GM13977 (cell line): ENCODE data around the gene TMCO5A.
"Not testable (repeated sequence)": the region's sequence is repeated elsewhere in the genome, so short reads cannot be mapped to it uniquely, and the experiment has no call there.

Source experiments
- DNase-seq: peaks from one replicate; pipeline ENCODE4 v3.0.0; 2012; ENCODE audit warnings: low spot score
- in situ Hi-C: fragments of 300-500 bp; cut with MboI; formaldehyde crosslinking; loops from one replicate; pipeline ENCODE4 v1.12.0; 2022; ENCODE audit warnings: low sequenced_read_pairs, low pct_unique_long_range_greater_than_20kb, mixed read lengths, inconsistent platforms; ENCODE audit not compliant: unreplicated experiment
- TF ChIP-seq, protein P1 (sequence below): IDR thresholded peaks from 2 replicates; pipeline ENCODE4 v1.5.1; 2012; ENCODE audit warnings: mild to moderate bottlenecking, control low read depth; ENCODE audit not compliant: insufficient read depth; ENCODE audit errors: extremely low read depth, missing control alignments

The TMCO5A gene

DNA sequence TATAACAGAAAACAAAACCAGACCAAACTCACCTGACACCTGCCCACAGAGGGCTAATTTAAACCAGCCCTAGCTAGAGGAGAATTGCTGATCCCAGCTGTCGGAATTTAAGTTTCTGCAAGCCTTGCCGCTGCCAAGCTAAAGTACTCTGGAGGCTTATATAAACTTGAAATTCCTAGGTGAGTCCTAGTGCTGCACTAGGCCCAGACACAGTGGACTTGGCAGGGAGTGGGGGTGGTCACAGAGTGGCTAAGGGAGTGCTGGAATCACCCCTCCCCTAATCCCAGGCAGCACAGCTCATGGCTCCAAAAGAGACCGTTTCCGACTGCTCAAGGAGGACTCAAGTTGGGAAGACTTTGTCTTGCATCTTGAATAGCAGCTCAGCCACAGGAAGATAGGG, 17.6 kb downstream of the TMCO5A start:
- TF ChIP-seq, protein P1, sequence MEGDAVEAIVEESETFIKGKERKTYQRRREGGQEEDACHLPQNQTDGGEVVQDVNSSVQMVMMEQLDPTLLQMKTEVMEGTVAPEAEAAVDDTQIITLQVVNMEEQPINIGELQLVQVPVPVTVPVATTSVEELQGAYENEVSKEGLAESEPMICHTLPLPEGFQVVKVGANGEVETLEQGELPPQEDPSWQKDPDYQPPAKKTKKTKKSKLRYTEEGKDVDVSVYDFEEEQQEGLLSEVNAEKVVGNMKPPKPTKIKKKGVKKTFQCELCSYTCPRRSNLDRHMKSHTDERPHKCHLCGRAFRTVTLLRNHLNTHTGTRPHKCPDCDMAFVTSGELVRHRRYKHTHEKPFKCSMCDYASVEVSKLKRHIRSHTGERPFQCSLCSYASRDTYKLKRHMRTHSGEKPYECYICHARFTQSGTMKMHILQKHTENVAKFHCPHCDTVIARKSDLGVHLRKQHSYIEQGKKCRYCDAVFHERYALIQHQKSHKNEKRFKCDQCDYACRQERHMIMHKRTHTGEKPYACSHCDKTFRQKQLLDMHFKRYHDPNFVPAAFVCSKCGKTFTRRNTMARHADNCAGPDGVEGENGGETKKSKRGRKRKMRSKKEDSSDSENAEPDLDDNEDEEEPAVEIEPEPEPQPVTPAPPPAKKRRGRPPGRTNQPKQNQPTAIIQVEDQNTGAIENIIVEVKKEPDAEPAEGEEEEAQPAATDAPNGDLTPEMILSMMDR: no peak
- DNase-seq: no peak
- in situ Hi-C loops: no loop called here

DNA sequence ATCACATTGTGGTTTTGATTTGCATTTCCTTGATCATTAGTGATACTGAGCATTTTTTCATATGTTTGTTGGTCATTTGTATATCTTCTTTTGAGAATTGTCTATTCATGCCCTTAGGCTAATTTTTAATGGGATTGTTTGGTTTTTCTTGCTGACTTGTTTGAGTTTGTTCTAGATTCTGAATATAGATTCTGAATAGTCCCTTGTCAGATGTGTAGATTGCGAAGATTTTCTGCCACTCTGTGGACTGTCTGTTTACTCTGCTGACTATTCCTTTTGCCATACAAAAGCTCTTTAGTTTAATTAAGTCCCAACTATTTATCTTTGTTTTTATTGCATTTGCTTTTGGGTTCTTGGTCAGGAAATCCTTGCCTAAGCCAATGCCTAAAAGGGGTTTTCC, 26.3 kb downstream of the TMCO5A start:
- DNase-seq, in situ Hi-C loops: not testable (repeated sequence)

DNA sequence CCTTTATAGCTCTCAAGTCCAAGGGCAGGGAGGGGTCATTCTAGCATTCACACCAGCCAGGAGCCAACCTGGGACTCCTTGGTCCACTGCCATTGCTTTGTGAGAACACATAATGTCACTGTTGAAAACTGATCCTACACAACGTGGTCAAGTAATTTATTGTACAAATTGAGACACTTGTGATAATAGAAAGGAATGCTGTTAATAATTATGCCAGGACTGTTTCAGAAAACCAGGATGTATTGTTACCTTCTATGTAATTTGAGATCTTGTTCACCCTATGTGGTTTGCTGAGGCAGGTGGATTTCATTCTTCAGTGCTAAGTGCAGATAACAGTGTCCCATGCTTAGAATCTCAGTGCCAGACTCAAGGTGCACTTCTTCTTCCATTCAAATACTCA, 33.3 kb downstream of the TMCO5A start:
- TF ChIP-seq, protein P1: no peak
- in situ Hi-C loops: no loop called here
- no peak for DNase-seq

DNA sequence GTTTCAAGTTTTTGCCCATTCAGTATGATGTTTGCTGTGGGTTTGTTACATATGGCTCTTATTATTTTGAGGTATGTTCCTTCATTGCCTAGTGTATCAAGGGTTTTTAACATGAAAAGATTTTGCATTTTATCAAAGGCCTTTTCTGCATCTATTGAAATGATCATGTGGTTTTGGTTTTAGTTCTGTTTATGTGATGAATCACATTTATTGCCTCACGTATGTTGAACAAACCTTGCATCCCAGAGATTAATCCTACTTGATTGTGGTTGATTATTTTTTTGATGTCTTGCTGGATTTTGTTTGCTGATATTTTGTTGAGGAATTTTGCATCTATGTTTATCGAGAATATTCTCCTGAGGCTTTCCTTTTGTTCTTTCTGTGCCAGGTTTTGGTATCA, 39.4 kb downstream of the TMCO5A start:
- no peak for DNase-seq
- in situ Hi-C loops: no loop called here
- TF ChIP-seq, protein P1: no peak

DNA sequence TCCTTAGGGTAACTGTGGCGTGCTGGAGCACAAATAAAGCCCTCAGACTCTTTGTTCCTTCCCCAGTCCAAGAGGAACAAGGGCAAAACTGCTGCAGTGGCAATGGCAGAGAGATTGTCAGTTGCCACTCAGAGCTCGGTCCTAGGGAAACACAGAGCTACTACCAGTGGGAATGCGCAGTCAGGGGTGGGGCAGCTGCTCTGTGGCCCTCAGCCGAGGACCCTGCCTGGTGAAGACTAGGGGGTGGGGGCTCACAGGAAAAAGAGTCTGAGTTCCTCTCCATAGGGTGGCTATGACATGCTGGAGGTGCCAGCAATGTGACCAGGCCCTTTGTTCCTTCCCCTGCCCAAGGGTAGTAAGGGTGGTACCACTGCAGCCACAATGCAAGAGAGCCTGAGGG, 43.8 kb downstream of the TMCO5A start:
- in situ Hi-C loops: no loop called here
- TF ChIP-seq, protein P1: no peak
- no peak for DNase-seq

DNA sequence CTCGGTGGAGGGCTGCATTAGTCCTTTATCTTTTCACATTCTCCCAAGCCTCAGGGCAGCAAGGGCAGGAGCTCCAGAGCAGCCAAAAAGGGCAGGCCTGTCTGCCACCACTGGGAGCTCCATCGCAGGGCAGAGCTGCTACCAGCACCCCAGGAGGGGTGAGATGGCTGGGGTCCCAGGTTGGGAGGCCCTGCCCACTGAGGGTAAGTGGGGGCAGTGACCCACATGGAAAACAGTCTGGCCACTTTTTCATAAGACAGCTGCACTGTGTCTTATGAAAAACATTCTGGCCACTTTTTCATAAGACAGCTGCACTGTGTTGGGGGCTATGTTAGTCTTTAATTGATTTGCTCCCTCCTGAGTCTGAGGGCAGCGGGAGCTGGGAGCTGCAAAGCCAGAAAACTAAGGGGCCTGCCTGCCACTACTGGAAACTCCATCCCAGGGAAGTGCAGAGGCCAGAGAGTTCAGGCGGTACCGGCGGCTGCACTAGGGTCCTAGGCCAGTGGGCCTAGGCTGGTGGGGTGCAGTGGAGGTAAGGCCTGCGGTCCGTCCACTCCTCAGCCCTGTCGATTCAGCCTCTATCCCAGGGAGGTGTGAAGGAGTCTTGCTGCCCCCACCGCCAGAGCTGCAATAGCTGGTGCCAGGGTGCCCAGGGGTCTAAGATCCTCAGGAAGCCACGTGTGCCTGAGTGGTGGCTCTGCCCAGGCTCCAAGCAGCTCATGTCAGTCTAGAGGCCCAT, 45.4 kb downstream of the TMCO5A start:
- TF ChIP-seq, protein P1: no peak
- in situ Hi-C loops: no loop called here
- no peak for DNase-seq

DNA sequence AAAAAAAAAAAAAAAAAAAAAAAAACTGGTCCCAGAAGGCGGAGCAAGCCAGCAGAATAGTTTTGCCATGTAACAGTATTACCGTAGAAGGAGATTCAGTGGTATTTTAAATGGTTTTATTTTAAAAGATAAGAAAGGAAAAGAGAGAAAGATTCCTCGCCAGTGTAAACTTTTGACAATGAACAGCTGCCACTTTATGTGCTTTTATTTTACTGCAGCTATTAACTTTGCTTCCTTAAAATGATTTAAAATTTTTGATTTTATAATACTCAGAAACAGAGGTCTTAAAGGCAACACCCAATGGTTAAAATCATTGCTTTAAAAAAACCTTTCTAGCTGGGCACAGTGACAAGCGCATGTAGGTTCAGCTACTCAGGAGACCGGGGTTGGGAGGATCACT, 46.8 kb downstream of the TMCO5A start:
- in situ Hi-C loops: no loop called here
- no peak for DNase-seq
- TF ChIP-seq, protein P1: no peak
